HG03354 (cell line): ENCODE measurements around the gene AGBL1.

Source experiments
- ATAC-seq: cut with Tn5 transposase; IDR thresholded peaks from one replicate; pipeline ENCODE4 v1.9.1; 2021; ENCODE audit warnings: mild to moderate bottlenecking; ENCODE audit not compliant: unreplicated experiment, poor library complexity, severe bottlenecking

Gene AGBL1

DNA sequence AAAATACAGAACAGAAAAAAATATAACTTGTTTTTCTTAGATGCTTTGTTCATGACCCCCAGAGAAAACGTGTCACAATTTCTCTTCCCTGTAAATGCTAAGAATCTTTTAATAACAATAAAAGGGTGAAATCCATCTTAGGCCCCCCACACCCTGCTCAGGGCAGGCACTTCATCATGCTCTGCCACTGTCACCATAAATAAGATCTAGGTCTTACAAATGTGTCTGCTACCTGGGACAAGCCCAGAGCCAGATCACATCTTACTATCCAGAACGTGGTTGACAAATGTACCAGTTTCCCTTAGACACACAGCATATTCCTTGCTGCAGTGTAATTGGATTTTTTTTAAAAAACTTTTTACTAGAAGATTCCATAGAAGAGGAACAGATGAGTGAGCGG, 795.4 kb downstream of the AGBL1 start:
- no peak for ATAC-seq

DNA sequence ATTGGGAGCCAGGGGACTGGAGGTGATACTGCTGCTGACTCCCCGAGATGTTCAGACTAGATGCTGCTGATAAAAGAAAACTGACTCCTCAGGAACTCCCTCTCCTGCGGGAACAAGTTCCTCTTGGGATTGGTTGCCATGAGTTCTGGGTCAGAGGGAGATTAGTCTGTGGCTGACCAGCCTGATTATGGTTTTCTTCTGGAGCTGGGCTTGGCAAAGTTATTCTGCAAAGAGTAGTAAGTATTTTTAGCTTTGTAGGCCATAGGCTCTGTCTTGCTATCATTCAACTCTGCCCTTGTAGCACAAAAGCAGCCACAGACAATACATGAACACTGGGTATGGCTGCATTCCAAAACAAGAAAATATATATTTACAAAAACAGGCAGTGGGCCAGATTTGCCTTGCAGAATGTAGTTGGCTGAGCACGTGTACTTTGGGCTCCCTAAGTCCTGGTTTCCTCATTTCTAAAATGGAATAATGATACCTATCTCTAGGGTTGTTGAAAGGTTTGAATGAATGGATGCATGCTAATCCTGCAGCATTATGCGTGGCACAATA, 796.8 kb downstream of the AGBL1 start:
- no peak for ATAC-seq

DNA sequence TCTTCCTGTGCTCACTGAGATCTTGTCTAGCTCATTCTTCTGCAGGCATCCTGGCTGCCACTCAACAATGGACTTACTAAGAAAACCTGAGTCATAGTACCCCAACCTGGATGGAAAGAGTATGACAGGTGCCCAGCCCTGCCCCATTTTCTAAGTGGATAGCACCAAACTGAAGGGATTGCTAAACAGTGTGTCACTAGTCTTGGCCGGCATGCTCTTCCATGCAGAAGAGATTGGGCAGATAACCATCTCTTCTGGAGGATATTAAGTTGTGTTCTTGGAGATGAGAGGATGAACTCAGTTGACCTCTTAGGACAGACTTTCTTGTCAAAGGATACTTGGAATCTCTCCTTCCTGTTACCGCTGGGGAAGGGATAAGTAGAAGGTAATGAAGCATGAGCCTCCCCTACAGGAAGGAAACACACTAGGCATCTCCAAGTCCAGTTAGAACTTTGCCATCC, 797.5 kb downstream of the AGBL1 start:
- no peak for ATAC-seq

DNA sequence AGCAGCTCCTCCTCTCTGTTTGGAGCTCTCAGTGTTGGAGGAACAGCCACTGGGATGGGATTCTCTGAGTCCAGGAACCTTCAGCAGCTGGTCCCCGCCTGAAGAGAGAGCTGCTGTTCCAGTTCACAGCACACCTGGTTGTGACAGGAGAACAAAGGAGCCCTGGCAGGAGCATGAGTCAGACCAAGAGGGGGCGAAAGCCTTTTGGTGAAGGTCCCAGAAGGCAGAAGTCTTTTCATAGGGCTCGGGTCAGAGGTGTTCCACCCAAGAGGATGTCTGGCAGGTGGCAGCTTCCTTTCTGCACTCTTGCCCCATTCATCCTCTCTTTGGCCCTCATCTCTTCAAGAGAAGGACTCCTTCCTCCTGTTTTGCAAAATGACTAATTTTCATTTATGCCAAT, 799.2 kb downstream of the AGBL1 start:
- ATAC-seq: peak; percentile 62

DNA sequence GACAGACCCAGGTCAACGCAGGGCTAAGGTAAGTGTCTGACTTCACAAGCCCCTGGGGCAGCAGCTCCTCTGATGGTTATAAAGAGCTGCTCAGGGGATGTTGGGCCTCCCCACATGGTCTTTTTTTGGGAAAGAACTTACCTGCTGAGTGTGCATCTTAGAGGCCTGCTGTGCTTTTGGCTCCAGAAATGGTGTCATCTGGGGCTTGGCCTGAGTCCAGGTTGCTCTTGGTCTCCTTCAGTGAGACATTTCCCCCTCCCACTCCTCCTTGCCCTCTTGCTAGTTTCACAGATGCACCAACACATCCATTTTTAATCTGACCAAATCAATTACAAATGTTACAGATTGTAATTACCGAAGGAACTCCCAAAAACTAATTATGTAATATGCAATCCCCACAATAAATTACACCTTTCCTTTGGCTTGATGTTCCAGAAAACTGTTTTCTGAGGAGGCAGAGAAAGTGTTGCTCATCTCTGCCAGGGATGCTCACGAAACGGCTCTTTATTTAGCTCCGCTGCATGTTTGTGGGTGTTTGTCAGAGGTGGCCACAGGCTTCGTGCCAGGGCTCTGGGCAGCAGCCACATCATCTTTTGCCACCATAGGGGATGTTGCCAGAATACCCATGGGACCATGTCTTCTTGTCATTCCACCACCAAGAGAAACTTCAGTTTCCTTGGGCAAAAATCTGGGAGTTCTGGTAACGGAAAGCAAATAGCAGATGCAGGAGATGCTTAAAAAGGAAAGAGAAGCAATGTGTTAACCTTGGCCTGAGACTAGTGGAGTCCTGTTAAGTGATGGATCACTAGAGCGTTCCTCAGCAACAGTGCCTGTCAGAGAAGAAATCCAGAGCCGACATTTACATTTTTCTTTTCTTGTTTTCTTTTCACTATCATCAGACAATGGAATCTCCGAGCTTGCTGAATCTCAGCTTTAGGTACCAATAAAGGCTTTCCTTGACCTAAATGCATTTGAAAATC, 799.9 kb downstream of the AGBL1 start:
- ATAC-seq: no peak

DNA sequence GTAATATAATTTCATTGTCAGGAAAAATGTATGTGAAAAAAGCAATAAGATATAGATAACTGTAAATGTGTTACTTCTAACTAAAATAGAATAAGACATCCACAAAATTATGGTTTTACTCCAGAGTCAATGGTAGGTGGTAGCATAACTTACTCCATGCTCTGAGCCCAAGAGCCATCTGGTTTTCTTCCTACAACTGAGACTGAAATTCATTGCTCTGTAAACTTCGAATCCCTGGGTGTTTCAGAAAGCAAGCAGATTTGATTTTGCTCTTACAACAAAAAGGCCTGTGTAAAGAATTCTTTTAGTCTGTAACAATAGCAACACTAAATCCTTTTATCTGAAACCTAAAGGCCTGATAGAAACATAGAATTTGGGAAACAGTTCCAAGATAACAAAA, 805.9 kb downstream of the AGBL1 start:
- ATAC-seq: no peak

DNA sequence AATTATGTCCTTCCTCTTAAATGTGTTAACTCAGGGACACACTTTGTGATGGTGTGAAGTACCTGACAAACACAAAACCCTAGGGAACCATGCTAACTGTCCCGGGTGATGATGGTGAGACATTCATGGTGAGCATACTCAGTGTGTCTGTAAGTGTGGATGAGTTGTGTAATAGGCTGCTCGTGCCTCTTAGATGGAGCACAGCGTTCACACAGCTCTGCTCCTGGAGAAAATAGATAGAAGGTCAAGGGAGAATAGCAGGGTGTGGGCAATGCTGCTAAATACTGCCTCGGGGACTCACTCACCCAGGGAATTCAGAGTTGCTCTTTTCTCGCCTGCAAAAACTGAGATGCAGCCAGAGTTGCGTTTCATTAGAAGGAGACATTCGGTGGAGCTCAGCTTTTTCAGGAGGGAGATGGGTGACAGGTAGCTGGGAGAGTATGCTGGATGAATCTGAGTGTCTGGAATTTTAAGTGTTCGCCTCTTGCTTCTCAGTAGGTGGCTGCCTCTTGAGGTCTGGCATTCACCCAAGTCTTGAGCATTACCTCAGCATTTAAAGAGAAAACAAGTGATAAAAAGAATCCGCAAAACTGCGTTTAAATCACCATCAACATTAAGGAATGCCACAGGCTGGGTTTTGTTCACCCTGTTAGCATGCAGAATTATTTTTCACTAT, 813.2 kb downstream of the AGBL1 start:
- ATAC-seq: no peak

DNA sequence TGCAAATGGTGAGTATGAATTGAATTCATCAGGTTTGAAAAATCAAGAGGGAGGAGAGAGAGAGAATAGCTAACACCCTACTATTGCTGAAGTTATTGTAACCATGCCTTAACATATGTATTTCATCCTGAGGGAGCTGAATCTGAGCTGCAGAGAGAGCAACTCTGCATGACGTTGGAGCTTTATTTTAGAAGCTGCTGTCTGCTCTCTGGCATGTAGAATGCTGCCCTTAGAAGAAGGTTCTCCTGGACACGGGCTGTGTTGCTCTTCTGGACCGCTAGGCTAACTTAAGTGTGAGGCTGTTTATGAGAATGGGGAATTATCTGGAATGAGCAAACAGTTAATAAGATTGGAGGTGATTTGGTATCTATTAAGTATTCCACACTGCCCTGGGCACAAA, 814.6 kb downstream of the AGBL1 start:
- no peak for ATAC-seq

DNA sequence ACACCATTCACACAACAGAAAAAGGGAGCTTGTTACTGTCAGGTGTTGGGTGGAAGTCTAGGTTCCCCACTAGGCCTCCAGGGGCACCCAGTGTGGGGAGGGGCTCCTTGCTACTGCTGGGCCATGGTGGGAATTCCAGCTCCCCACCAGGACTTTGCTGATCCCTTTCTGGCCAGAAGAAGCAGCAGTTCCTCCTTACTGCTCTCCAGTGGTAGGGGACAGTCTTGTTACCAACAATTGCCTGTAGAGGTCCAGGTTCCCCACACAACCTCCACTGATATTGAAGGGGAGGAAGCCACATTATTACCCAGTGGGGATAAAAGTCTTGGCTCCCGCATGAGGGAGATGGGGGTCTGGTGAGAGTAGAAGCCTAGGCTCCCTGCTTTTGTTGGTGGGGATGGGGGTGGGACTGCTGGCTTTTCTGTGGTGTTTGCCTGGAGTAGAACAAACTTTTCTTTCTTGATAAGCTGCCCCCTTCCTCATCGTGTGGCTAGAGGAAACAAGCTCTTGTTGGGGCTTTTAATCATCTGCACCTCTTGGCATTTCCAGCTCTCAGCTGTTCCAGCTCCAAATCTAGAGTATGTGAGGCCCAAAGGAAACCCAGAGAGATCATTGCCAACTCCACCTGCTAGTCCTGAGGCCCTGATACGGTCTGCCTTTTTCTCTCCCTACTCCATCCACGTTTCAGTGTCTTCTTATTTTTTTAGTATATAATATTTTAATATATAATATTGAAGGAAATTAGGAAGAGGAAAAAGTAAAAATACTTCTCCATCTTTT, 824.2 kb downstream of the AGBL1 start:
- no peak for ATAC-seq

DNA sequence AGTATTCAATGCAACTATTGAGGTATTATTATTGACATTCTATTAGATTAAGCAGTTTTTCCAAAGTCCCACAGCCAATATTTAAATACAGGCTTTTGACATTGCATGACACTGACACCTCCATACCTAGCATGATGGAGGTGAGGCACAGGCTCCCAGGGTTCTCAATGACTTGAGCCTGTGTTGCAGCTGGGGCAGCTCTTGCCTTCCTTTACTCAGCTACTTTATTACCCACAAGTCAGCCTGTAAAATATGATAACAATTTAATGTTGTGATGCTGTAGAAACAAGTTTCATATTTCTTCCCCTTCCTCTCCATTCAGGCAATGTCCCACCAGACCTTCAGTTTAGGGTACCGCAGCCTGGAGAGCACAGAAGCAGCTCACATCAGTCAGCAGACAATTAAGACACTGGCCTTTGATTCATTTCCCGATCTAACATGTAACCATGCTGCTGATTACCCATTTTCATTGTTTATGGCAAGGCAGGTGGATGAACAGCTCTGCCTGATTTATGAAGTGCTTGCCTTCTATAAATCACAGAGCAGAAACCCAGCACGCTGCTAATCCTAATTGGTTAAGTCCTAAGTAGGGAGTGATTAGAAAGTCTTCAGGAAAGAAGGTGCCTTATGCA, 826.1 kb downstream of the AGBL1 start:
- no peak for ATAC-seq

DNA sequence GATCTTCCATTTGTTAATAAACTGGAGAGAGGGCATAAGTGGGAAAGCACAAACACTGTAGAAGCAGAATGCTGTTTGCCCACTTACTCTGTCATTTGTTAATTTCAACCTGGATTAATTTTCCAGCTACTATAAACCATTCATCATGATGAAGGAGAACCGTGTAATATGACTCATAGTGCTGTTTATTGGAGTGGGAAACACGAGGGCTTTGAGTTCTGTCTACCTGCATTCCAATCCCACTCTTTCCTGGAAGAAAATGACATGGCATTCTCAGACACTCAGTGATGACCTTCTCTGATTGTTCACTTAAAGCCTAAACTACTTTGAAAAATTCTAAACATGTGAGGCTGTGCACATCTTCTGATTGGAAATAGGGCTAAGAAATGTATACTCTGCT, 826.7 kb downstream of the AGBL1 start:
- ATAC-seq: no peak

DNA sequence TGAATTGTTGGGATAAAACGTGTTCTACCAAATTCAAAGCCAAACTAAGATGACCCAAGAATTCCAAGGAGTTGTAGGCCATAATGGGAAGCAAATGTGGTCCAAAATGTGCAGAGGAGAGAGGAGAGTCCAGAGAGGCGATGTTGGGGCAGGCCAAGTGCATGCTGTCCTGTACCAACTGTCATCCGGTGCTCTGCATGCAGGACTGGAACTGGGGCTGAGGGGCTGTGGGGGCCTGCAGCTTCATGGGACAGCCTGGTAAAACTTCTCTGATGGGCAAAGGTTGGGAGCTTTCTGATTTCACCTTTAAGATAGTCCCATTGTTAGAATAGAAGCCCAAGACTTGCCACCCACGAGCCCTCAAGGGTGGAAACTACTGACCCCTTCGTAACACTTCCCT, 831.4 kb downstream of the AGBL1 start:
- no peak for ATAC-seq

DNA sequence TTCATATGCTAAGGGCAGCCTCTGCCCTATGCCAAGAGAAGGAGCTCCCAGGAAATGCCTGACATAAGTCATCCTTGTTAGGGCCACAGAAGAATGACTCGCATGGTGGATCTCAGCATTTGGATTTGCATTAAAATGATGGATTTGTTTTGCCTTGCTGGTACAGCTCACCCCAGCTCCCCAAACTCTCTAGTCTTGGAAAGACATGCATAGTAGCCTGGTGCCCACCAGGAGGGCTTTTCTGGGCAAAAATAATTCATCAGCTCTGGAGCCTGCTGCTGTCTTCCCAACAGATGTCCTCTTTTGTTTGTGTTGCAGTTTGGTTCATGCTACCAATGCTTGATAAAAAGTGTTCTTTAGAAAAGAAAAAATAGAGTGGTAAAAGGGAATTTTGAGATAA, 833.0 kb downstream of the AGBL1 start:
- ATAC-seq: no peak

DNA sequence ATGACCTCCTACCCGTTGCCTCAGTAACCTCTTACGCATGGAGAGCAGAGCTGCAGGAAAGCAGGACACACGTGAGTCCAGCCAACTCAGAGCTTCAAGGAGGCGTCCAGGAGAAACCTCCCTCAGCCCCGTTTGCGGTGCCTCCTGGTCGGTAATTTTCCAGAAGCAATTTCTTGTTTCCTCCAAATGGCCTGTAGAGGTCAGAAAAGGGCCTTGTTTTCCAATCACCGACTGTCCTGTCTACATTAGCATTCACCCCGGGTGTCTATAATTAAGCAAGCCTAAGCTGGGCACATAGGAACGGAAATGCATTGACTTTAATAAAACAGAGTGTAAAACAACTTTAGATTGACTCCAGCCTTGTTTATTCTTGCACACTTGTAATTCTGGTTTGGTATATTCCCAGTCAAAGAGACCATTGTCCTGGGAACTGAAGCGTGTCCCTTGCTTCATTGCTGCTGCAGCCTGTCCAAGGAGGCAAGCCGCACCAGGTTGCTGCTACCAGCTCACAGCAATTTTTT, 836.2 kb downstream of the AGBL1 start:
- no peak for ATAC-seq

DNA sequence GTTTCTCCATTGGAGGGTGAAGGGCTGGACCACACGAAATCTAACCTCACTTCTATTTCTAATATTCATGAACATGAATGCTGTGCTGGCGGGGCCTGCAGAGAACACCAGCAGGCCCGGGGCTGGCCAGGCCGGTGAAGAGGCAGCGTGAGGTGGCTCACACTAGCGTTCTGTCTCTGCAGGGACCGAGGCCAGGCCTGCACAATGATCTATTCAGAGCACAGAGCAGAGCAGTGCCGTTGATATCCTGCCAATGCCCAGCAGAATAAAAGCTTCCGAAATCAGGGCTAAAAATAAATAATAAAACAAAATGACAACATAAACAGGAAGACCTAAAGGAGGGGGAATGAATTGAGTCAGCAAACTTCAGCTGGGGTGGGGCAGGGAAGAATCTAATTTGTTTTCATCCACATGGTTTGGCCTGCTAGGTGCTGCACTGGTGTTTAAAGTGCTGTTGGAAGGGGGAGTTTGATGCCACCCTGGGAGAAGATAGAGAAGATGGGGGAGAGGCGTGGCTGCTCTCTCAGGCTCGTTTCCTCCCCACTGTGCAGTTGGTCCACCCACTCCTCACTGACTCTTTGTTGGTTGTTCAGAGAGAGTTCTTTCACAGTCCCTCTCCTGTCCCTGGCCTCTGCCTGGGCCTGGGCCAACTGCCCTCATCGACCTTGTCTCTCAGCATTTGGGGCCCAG, 837.1 kb downstream of the AGBL1 start:
- ATAC-seq: no peak

DNA sequence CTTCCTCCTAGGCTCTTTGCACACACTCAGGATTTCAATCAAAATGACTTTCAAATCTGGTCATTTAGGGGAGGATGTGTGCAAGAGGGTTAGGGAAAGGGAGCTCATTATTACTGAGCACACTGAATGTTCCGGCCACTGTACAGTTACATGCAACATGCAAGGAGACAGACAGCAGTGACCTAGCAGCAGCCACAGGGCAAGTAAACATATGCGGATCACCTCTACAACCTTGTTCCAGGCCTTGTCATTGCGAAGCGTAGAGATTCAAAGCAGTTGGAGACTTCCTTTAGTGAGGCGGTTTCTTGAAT, 837.6 kb downstream of the AGBL1 start:
- no peak for ATAC-seq

DNA sequence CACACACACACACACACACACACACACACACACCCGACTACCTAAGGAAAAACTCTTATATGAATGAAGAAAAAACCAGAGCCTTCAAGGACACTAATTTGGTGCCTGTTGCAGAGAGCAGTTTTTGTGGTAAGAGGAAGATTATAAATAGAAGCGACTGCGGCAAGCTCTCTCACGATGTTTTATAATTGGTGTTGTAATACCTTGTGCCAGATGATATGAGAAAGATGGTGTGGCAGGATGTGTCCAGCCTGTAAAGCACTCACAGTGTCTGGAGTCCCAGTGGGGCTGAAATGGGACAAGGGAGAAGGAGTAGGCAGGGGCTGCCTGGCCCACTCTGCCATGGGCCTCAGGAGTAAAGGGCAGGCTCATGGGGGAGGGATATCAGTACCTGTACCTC, 839.9 kb downstream of the AGBL1 start:
- ATAC-seq: no peak

DNA sequence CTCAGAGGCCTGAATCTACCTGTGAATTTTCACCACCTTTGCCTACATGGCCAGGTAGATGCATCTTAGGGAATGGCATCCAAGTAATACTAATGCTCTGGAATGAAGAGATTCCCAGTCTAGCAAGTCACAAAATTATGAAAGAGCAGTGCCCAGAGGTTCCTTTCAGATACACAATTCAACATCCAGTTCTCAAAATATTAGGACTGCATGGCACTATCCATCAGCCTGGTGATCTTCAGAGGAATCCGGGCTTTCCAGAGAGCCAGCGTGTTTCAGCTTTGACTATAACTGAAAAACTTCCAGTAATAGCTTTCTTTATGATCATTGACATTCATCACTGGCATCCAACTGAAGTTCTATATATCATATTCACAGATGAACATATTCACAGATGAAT, 849.8 kb downstream of the AGBL1 start:
- ATAC-seq: no peak

DNA sequence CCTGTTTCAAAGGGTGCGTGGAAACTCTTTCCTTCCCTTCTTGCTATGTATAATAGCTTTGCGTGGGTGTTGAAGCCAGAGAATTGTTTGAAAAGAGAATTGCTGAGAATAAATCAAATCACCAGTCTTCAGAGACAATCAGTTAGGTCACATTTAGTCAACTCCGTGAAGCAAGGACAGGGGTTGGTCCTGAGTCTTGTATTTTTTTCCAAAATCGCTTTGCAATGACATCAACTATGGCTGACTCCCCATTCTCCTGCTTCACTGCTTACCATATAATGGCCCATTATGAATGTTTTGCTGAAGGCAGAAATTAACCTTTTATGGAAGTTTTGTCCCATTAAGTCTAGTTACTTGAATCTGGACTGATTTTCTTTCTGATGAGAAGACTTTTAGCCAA, 852.8 kb downstream of the AGBL1 start:
- no peak for ATAC-seq
